HepG2 (cell line): ENCODE measurements around the gene TTLL12. TPM values are rescaled to one million over a fixed set of nuclear protein-coding genes. Genes with fewer than 3 reads are reported as not detected.
A peak's percentile ranks its signal among the peaks of the same experiment; 100 is the strongest.

Source experiments
- DMAP1 ChIP-seq: IDR thresholded peaks from 2 replicates; pipeline ENCODE4 v1.6.1; 2016
- DNMT3B ChIP-seq: conservative IDR thresholded peaks from 2 replicates; pipeline ENCODE4 v1.6.1; 2016; ENCODE audit warnings: missing biosample characterization, control low read depth
- DR1 ChIP-seq: sonication (generic); formaldehyde crosslinking; IDR thresholded peaks from 2 replicates; pipeline ENCODE4 v1.8.0; 2021; ENCODE audit warnings: mild to moderate bottlenecking, missing genetic modification reagents, inconsistent platforms
- HDAC2 ChIP-seq: sonication (generic); formaldehyde crosslinking; IDR thresholded peaks from 2 replicates; pipeline ENCODE4 v1.4.0; 2020; ENCODE audit warnings: missing genetic modification reagents
- HOXA3 ChIP-seq: sonication (generic); formaldehyde crosslinking; IDR thresholded peaks from 2 replicates; pipeline ENCODE4 v1.5.0; 2020; ENCODE audit warnings: missing genetic modification reagents
- NFE2 ChIP-seq: sonication (generic); formaldehyde crosslinking; IDR thresholded peaks from 2 replicates; pipeline ENCODE4 v1.4.0; 2020; ENCODE audit warnings: missing genetic modification reagents
- NR2F2 ChIP-seq: IDR thresholded peaks from 2 replicates; pipeline ENCODE4 v1.6.1; 2012; ENCODE audit warnings: low read depth, inconsistent platforms, borderline replicate concordance
- RBFOX2 ChIP-seq: fragments of 200-400 bp; formaldehyde crosslinking; IDR thresholded peaks from 2 replicates; pipeline ENCODE4 v1.6.1; 2017; ENCODE audit warnings: low read depth, mild to moderate bottlenecking, low read length
- SMAD3 ChIP-seq: sonication (generic); formaldehyde crosslinking; IDR thresholded peaks from 2 replicates; pipeline ENCODE4 v1.4.0; 2020; ENCODE audit warnings: missing genetic modification reagents
- TAF1 ChIP-seq: sonication (generic); formaldehyde crosslinking; IDR thresholded peaks from 2 replicates; pipeline ENCODE4 v1.4.0; 2020; ENCODE audit warnings: missing genetic modification reagents
- TMF1 ChIP-seq: sonication (generic); formaldehyde crosslinking; IDR thresholded peaks from 2 replicates; pipeline ENCODE4 v1.8.1; 2022; ENCODE audit warnings: low read depth, missing genetic modification reagents
- ZEB1 ChIP-seq: IDR thresholded peaks from 2 replicates; pipeline ENCODE4 v1.6.1; 2012; ENCODE audit warnings: mild to moderate bottlenecking, low read depth, inconsistent platforms; ENCODE audit not compliant: insufficient replicate concordance
- ZNF234 ChIP-seq: sonication (generic); formaldehyde crosslinking; conservative IDR thresholded peaks from 2 replicates; pipeline ENCODE4 v1.5.1; 2020; ENCODE audit warnings: mild to moderate bottlenecking, missing genetic modification reagents
- ZNF496 ChIP-seq: sonication (generic); formaldehyde crosslinking; IDR thresholded peaks from 2 replicates; pipeline ENCODE4 v1.8.1; 2023; ENCODE audit warnings: mild to moderate bottlenecking, moderate library complexity, missing genetic modification reagents; ENCODE audit not compliant: insufficient replicate concordance
- ZNF629 ChIP-seq: sonication (generic); formaldehyde crosslinking; conservative IDR thresholded peaks from 2 replicates; pipeline ENCODE4 v1.5.0; 2020; ENCODE audit warnings: missing genetic modification reagents
- ZNF766 ChIP-seq: sonication (generic); formaldehyde crosslinking; IDR thresholded peaks from 2 replicates; pipeline ENCODE4 v1.5.0; 2020; ENCODE audit warnings: missing genetic modification reagents, borderline replicate concordance
- ZNF879 ChIP-seq: sonication (generic); formaldehyde crosslinking; IDR thresholded peaks from 2 replicates; pipeline ENCODE4 v1.8.1; 2023; ENCODE audit warnings: missing genetic modification reagents
- polyA plus RNA-seq, 8 experiments: library from polyadenylated mRNA; depleted of rRNA in 3 of 8; stranded (reverse) in 7 of 8; unstranded in 1 of 8; fragments of >200 nt; fragmentation: Illumina TruSeq in 4 of 8; extraction: Trizol in 4 of 8; gene quantifications; 2 replicates each; pipeline versions ENCODE4 v1.2.1 to v1.2.3, GENCODE V29; 2011 to 2016; ENCODE audit warnings: low read depth in 4 of 8, missing spikeins in 1 of 8, mixed read lengths in 1 of 8; ENCODE audit not compliant: insufficient read depth in 1 of 8
- total RNA-seq, 5 experiments: library from RNA; depleted of rRNA; stranded (reverse); fragments of >200 nt; fragmentation: Illumina TruSeq; extraction: Trizol; gene quantifications; 2 replicates each; pipeline ENCODE4 v1.2.3, GENCODE V29; 2016; ENCODE audit warnings: low read depth in 1 of 5
- TF ChIP-seq, protein P1 (sequence below): fragments of 450-650 bp; IDR thresholded peaks from 2 replicates; pipeline ENCODE4 v1.6.1; 2017
- TF ChIP-seq, protein P2 (sequence below): IDR thresholded peaks from 2 replicates; pipeline ENCODE4 v1.6.1; 2016; ENCODE audit warnings: missing compliant biosample characterization, missing genetic modification reagents, borderline replicate concordance
- TF ChIP-seq, protein P3 (sequence below): sonication (generic); formaldehyde crosslinking; IDR thresholded peaks from 2 replicates; pipeline ENCODE4 v1.5.0; 2020; ENCODE audit warnings: mild to moderate bottlenecking, missing genetic modification reagents, borderline replicate concordance

TTLL12 gene
- total and polyA plus RNA-seq, 2 of the 13 experiments (the other 11 are each of a cell fraction or from before 2014, with no cell fraction given) = 11.9 to 38.1 TPM

DNA sequence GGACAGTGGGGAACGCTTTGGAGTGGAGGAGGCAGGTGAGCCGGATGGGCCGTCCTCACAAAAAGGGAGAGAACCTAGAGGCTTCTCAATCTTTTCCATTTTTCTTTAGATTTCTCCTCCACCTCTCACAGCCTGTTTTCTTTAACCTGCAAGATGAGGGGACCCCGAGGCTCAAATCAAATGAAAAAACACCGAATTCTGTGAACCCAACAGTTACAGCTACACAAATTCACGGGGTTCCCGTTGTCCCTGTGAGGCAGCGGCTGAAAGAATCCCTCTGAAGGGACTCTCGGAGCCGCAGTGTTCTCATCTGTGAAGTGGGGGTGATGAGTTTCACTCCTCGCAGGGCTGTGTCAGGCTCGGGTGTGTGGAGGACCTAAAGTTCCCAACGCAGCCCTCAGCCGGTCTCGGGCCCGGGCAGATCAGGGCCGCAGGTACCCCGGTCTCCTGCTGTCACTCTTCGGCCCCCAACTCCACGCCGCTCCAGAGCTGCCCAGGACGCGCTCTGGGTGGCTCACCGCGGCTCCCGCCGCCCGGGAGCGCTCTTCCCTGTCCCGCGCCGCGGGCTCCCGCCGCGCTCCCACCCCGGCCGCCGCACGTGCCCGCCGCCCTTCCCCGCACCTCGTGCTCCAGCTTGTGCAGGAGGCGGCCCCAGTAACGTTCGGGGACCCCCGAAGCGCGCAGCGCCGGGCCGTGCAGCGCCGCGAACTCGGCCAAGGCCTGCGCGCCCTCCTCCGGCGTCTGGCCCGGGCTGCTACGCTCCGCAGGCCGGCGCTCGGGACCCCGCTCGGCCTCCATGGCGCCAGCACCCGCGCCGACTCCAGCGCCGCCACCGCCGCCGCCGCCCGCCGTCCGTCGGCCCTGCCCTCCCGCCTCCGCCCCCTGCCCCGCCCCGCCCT lies at the start of gene TTLL12 (continued):
- TF ChIP-seq, protein P1, sequence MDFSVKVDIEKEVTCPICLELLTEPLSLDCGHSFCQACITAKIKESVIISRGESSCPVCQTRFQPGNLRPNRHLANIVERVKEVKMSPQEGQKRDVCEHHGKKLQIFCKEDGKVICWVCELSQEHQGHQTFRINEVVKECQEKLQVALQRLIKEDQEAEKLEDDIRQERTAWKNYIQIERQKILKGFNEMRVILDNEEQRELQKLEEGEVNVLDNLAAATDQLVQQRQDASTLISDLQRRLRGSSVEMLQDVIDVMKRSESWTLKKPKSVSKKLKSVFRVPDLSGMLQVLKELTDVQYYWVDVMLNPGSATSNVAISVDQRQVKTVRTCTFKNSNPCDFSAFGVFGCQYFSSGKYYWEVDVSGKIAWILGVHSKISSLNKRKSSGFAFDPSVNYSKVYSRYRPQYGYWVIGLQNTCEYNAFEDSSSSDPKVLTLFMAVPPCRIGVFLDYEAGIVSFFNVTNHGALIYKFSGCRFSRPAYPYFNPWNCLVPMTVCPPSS = no peak
- TF ChIP-seq, protein P2, sequence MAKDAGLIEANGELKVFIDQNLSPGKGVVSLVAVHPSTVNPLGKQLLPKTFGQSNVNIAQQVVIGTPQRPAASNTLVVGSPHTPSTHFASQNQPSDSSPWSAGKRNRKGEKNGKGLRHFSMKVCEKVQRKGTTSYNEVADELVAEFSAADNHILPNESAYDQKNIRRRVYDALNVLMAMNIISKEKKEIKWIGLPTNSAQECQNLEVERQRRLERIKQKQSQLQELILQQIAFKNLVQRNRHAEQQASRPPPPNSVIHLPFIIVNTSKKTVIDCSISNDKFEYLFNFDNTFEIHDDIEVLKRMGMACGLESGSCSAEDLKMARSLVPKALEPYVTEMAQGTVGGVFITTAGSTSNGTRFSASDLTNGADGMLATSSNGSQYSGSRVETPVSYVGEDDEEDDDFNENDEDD (CRISPR knock-in tag) = peak; percentile 49; the same call in 1 of the 2 replicates
- TF ChIP-seq ZEB1 = no peak
- TF ChIP-seq NR2F2 = no peak
- no peak for TF ChIP-seq DNMT3B (CRISPR knock-in tag)
- TF ChIP-seq ZNF766 = peak; percentile 70; the same call in 1 of the 2 replicates
- peak; percentile 68; the same call in 1 of the 2 replicates for TF ChIP-seq RBFOX2
- TF ChIP-seq TAF1 (CRISPR knock-in tag) = peak; percentile 37
- 0 out of 2 replicates have a peak, but pooled peaks have one; percentile 17 for TF ChIP-seq DMAP1 (CRISPR knock-in tag)
- TF ChIP-seq DR1 (CRISPR knock-in tag) = no peak
- peak; percentile 85 for TF ChIP-seq ZNF629 (CRISPR knock-in tag)
- TF ChIP-seq ZNF496 (CRISPR knock-in tag) = no peak
- TF ChIP-seq, protein P3, sequence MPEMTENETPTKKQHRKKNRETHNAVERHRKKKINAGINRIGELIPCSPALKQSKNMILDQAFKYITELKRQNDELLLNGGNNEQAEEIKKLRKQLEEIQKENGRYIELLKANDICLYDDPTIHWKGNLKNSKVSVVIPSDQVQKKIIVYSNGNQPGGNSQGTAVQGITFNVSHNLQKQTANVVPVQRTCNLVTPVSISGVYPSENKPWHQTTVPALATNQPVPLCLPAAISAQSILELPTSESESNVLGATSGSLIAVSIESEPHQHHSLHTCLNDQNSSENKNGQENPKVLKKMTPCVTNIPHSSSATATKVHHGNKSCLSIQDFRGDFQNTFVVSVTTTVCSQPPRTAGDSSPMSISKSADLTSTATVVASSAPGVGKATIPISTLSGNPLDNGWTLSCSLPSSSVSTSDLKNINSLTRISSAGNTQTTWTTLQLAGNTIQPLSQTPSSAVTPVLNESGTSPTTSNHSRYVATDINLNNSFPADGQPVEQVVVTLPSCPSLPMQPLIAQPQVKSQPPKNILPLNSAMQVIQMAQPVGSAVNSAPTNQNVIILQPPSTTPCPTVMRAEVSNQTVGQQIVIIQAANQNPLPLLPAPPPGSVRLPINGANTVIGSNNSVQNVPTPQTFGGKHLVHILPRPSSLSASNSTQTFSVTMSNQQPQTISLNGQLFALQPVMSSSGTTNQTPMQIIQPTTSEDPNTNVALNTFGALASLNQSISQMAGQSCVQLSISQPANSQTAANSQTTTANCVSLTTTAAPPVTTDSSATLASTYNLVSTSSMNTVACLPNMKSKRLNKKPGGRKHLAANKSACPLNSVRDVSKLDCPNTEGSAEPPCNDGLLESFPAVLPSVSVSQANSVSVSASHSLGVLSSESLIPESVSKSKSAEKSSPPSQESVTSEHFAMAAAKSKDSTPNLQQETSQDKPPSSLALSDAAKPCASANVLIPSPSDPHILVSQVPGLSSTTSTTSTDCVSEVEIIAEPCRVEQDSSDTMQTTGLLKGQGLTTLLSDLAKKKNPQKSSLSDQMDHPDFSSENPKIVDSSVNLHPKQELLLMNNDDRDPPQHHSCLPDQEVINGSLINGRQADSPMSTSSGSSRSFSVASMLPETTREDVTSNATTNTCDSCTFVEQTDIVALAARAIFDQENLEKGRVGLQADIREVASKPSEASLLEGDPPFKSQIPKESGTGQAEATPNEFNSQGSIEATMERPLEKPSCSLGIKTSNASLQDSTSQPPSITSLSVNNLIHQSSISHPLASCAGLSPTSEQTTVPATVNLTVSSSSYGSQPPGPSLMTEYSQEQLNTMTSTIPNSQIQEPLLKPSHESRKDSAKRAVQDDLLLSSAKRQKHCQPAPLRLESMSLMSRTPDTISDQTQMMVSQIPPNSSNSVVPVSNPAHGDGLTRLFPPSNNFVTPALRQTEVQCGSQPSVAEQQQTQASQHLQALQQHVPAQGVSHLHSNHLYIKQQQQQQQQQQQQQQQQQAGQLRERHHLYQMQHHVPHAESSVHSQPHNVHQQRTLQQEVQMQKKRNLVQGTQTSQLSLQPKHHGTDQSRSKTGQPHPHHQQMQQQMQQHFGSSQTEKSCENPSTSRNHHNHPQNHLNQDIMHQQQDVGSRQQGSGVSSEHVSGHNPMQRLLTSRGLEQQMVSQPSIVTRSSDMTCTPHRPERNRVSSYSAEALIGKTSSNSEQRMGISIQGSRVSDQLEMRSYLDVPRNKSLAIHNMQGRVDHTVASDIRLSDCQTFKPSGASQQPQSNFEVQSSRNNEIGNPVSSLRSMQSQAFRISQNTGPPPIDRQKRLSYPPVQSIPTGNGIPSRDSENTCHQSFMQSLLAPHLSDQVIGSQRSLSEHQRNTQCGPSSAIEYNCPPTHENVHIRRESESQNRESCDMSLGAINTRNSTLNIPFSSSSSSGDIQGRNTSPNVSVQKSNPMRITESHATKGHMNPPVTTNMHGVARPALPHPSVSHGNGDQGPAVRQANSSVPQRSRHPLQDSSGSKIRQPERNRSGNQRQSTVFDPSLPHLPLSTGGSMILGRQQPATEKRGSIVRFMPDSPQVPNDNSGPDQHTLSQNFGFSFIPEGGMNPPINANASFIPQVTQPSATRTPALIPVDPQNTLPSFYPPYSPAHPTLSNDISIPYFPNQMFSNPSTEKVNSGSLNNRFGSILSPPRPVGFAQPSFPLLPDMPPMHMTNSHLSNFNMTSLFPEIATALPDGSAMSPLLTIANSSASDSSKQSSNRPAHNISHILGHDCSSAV (CRISPR knock-in tag) = no peak
- TF ChIP-seq HDAC2 (CRISPR knock-in tag) = no peak
- TF ChIP-seq SMAD3 (CRISPR knock-in tag) = no peak
- TF ChIP-seq HOXA3 (CRISPR knock-in tag) = peak; percentile 40
- TF ChIP-seq TMF1 (CRISPR knock-in tag) = peak; percentile 65; the same call in 1 of the 2 replicates
- no peak for TF ChIP-seq ZNF234 (CRISPR knock-in tag)
- TF ChIP-seq NFE2 = no peak
- no peak for TF ChIP-seq ZNF879
